ENCODE data around the gene ITPRIPL1. TPM values are rescaled to one million over a fixed set of nuclear protein-coding genes. Genes with fewer than 3 reads are reported as not detected.

ITPRIPL1 gene
- total and polyA plus RNA-seq, 2 of the 8 experiments (the other 6 are each of a cell fraction or from before 2014, with no cell fraction given) = 10.6 to 16.1 TPM

GRCh38 chr2:96320728-96321622 lies 4.1 kb upstream of the ITPRIPL1 start:
- H2BK5ac ChIP-seq (ENCODE audit: low read depth, low read length) = no peak overlapping the region
- peak in 1 of 2 experiments; percentile 71 for DNase-seq (ENCODE audit: low read depth in 1 of 2, low spot score in 2 of 2)
- TF ChIP-seq KDM5A (IDR thresholded peaks at IDR 0.05; ENCODE audit: low read length) (no peak), SUZ12 (IDR thresholded peaks at IDR 0.05; ENCODE audit: low read length) (peak; percentile 59; the same call in 1 of the 2 replicates), SRF (IDR thresholded peaks at IDR 0.05; ENCODE audit: low read depth, low read length) (no peak), RBBP5 (IDR thresholded peaks at IDR 0.05; ENCODE audit: borderline replicate concordance, low read depth, low read length) (peak; percentile 51; the same call in 1 of the 2 replicates), BRCA1 (IDR thresholded peaks at IDR 0.05; ENCODE audit: low read depth, low read length) (no peak), CEBPB (IDR thresholded peaks at IDR 0.05; ENCODE audit: low read depth, low read length) (no peak), RNF2 (IDR thresholded peaks at IDR 0.05; ENCODE audit: borderline replicate concordance, low read depth, low read length, missing control alignments, poor library complexity, severe bottlenecking) (peak; percentile 58), CREB1 (IDR thresholded peaks at IDR 0.05) (no peak), KDM4A (IDR thresholded peaks at IDR 0.05; ENCODE audit: low read depth, low read length, severe bottlenecking) (no peak), E2F6 (IDR thresholded peaks at IDR 0.05) (peak; percentile 82)

More at GRCh38 chr2:96320728-96321622, 4.1 kb upstream of the ITPRIPL1 start:
- Histone ChIP-seq H3K14ac (ENCODE audit: insufficient read length) (no peak overlapping the region), H2BK12ac (ENCODE audit: low read depth, low read length) (no peak overlapping the region), H3K36me3 (ENCODE audit: control insufficient read depth in 2 of 4, insufficient read depth in 4 of 4, low read length in 3 of 4) (no peaks in the 10 kb centered on the region), H3K4me2 (ENCODE audit: insufficient read depth in 1 of 2, low read depth in 2 of 2, low read length in 2 of 2) (peak overlapping the region; percentile 60 to 91), H4K5ac (ENCODE audit: insufficient read length, low read depth, low read length) (no peak overlapping the region), H3K23ac (ENCODE audit: insufficient read length) (no peak overlapping the region), H4K20me1 (replicated peaks in 1 of 2; ENCODE audit: control insufficient read depth in 1 of 2, insufficient read depth in 2 of 2, low read length in 2 of 2) (no peaks in the 10 kb centered on the region), H4K8ac (ENCODE audit: extremely low read depth, insufficient read depth, low read length) (peak overlapping the region; percentile 19; the same call in 1 of the 2 replicates), H3K27me3 (replicated peaks in 1 of 4; ENCODE audit: control insufficient read depth in 3 of 4, extremely low read depth in 1 of 4, insufficient read depth in 3 of 4, low read length in 3 of 4) (peaks cover 3 to 46% (median 33%) of the 10 kb centered on the region in 4 experiments), H3K18ac (ENCODE audit: extremely low read depth, low read length) (peak overlapping the region; percentile 65; the same call in 1 of the 2 replicates), H3K79me2 (ENCODE audit: control insufficient read depth in 1 of 2, insufficient read depth in 2 of 2, low read length in 2 of 2) (no peaks in the 10 kb centered on the region), H2AK5ac (ENCODE audit: low read depth, low read length) (no peak overlapping the region), H2AFZ (ENCODE audit: low read length) (peak overlapping the region; percentile 38; the same call in 1 of the 2 replicates), H3K27ac (ENCODE audit: low read depth, low read length) (no peak overlapping the region), H3K4me3 (ENCODE audit: extremely low read depth in 1 of 4, insufficient read depth in 2 of 4, low read depth in 3 of 4, low read length in 4 of 4) (peak overlapping the region; percentile 47 to 71 (median 65)), H3K4ac (replicated peaks; ENCODE audit: insufficient read length, low read depth, low read length) (no peak overlapping the region), H2BK15ac (ENCODE audit: low read length) (no peak overlapping the region), H3K79me1 (ENCODE audit: low read depth, low read length) (no peaks in the 10 kb centered on the region), H3K56ac (replicated peaks; ENCODE audit: insufficient read length, low read depth, low read length) (no peak overlapping the region), H2BK20ac (ENCODE audit: low read length) (no peak overlapping the region), H3K4me1 (replicated peaks in 1 of 4; ENCODE audit: control insufficient read depth in 3 of 4, insufficient read depth in 4 of 4, low read length in 3 of 4) (peaks cover 3 to 9% (median 3%) of the 10 kb centered on the region in 4 experiments; a peak in 6 of 7 replicates), H3K9me3 (ENCODE audit: insufficient read depth in 2 of 2, low read depth in 1 of 2, low read length in 1 of 2) (no peaks in the 10 kb centered on the region), H4K91ac (replicated peaks; ENCODE audit: insufficient read length, low read length) (no peak overlapping the region), H3K23me2 (ENCODE audit: low read depth, low read length) (peaks cover 19% of the 10 kb centered on the region; the same call in 1 of the 2 replicates), H3K9ac (replicated peaks in 1 of 4; ENCODE audit: extremely low read depth in 1 of 4, low read depth in 3 of 4, low read length in 3 of 4) (peak overlapping the region in 2 of 4 experiments; percentile 25 to 43; a peak in 3 of 7 replicates), H2BK120ac (replicated peaks; ENCODE audit: low read depth, low read length) (no peak overlapping the region)
- CTCF ChIA-PET (ENCODE audit: partially characterized antibody) = interaction anchor here (0.6 to 3.6 kb wide), 10 partner anchors 11 to 188 kb away, joined by 3 to 16 read pairs (median 4); partner anchors contain the start of gene SNRNP200
- FAIRE-seq = no peak
- WGBS, 2 experiments (ENCODE audit: extremely low coverage in 1 of 2, insufficient coverage in 1 of 2, insufficient read length in 1 of 2, insufficient replicate concordance in 2 of 2, low coverage in 1 of 2, low lambda C conversion rate in 2 of 2, missing lambda C conversion rate in 1 of 2) = 8% methylated on average over 33 of the region's 41 CpGs; no CpG with 5 or more reads in 1 of the 2 experiments
- POLR2A ChIA-PET (ENCODE audit: partially characterized antibody) = interaction anchor here (1.0 to 3.5 kb wide), 7 partner anchors 10 to 36 kb away, joined by 3 to 28 read pairs (median 4); partner anchors contain the start of genes NCAPH and SNRNP200

Measured in H1 (cell line).